HG02763 (cell line): ENCODE measurements around the gene VRTN.

Experiments
- ATAC-seq: cut with Tn5 transposase; IDR thresholded peaks from one replicate; pipeline ENCODE4 v1.9.1; 2021; ENCODE audit warnings: mild to moderate bottlenecking, moderate library complexity; ENCODE audit not compliant: unreplicated experiment

The VRTN gene

DNA sequence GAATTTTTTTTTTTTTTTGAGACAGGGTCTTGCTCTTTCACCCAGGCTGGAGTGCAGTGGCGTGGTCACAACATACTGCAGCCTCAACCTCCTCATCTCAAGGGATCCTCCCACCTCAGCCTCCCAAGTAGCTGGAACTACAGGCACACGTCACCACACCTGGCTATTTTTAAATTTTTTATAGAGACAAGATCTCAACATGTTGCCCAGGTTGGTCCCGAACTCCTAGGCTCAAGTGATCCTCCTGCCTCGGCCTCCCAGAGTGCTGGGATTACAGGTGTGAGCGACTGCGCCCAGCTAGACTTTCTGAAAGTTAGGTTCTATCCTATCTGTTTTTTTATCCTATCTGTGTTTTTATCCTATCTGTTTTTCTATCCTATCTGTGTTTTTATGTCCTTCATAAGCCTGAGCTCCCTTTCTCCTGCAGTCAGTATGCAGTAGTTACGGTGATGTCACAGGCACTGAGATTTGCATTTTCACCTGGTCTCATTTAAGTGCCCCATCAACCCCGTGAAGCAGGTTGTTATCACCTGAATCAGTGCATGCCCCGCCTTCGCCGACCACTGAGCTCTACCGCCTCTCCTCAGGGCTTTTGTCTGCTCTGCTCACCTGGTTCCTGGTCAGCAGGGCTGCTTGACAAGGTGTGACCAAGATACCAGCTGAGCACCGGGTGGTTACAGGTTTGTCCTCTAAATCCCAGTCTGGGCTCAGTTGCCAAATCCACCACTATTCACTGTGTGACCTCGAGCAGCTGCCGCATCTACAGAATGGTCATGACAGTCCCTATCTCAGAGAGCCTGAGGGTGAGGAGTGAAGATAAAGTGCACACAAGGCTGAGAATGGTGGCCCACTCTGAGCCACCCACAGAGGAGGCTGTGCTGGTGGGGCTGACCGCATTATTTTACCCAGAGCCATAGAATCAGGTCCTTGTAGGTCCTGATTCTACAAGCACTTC lies 44.6 kb downstream of the VRTN start:
- ATAC-seq = no peak

DNA sequence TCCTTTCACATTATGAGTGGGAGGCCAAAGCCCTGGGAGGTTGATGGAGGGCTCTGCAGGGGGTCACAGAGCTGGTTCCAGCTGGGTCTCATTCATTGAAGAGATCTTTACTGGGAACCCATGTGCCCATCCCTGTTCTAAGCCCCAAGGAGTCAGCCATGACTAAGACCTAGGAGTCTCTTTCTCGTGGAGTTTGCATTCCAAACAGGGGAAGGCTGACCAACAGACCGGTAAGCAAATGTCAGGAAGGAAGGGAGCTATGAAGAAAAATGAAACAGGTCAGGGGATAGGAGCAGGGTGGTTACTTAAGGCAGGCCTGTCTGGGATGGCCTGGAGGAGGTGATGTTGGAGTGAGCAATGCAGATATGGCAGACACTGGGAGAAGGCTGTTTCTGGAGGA lies 46.3 kb downstream of the VRTN start:
- no peak for ATAC-seq

DNA sequence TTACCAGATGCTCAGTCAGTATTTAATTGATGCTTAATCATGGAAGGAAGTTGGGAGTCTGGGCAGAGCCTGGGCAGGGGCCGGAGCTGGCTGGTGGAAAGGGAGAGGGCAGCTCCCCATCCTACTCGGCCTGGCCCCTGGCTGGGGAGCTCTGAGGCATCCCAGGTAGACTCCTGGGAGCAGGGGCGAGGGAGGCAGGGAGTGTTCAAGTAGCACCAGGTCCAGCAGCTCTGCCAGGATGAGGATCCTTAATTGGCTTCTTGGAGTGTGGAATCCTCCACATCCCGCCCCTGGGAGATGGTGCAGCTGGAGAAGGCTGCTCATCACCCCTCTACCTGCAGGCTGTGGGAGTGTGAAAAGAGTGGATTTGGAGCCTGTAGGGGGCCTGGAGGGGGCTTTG lies 46.8 kb downstream of the VRTN start:
- ATAC-seq = no peak

DNA sequence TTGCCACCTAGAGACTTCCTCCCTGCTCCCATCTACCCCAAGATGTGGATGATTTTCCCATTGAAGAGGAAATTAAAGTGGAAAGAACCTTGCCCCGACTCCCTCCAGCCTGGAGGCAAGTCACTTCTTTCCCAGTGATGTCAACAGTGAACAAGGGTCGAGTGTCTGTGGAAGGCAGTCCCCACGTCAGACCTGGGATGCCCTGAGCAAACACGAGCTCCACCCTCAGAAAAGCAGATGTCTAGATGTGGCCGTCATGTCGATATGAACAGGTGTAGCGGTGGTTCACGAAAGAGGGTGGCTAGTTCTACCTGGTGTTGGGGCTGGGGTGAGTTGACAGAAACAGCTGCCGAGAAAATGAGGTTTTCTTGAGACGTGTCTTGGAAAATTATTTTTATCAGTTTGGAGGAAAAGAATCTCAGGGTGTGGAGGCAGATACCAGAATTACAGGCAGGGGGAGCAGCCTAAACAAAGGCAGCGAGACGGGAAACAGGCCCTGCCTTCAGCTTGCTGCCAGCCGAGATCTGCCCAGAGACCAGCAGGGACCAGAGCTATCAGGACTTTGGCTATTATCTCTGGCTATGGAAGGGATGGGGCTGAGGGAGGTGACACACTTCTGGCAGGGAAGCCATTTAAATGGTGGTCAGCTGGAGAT lies 51.9 kb downstream of the VRTN start:
- ATAC-seq = no peak

- ATAC-seq = no peak
Observed at GRCh38 chr14:74400919-74401503, 52.7 kb downstream of the VRTN start.

DNA sequence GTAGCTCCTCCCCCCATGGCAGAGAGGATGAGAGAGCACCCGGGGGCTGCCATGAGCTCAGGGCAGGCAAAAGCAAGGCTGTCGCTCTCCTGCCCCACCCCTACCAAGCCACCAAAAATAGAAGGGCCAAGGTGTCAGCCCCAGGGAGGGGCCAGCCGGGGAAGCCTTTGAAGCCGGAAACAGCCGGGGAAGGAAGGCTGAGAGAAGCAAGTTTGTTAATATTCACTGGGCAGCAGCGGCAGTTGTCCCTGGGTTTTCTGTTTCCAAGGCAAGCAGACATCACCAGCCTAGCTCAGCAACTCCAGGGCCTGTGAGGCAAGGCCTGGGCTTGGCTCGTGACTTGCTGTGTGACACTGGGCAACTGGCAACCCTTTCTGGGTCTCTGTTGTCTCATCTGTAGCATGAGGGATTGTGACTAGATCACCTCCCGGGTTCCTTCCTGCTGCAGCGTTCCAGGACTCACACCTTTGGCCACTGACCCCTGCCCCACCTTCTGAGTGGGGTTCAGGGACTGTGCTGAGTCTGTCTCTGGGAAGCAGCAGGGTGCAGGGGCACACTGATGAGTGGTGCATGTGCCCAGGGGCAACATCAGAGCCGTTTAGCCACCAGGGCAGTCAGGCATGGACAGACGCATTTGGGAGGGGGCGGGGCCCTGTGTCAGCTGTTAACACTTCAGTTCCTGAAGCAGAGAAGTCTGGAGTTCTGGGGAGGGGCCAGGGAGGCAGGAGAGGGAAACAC lies 53.4 kb downstream of the VRTN start:
- peak; percentile 62 for ATAC-seq

DNA sequence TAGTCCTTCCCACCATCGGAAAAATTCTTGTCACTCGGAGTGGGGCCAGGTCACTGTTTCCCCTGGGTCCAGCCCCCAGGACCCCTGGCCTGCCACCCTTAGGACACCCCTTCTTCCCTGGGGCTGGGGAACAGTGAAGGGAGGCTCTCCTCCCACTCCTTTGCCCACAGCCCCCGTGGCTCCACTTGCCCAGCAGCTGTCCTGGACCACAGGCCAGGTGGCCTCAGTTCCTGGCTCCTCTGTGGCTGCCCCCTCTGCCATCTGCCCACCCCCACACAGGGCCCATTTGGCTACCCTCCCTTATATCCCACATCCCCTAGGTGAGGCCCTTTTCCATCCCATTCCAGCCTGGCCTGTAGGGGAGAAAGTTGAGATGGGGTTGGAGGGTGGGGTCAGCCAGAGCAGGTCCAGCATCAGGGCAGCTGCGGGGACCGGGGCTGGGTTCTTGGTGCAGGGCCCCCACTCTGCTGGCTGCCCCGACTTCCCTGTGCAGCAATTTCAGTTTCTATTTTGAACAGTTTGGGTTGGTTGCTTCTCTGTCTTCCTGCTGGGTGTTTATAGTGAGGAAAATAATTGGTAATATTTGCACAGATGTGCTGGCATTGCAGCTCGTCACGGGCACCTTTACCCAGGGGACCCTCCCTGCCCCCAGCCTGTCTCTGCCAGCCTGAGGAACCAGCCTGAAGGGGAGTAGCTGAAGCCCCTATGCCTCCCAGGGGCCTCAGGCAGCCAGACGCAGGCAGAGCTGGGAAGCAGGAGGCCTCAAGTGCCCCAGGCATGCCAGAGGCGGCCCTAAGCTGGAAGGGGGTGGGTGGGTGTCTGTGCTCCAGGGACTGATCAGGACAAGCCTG lies 54.4 kb downstream of the VRTN start:
- ATAC-seq = no peak

DNA sequence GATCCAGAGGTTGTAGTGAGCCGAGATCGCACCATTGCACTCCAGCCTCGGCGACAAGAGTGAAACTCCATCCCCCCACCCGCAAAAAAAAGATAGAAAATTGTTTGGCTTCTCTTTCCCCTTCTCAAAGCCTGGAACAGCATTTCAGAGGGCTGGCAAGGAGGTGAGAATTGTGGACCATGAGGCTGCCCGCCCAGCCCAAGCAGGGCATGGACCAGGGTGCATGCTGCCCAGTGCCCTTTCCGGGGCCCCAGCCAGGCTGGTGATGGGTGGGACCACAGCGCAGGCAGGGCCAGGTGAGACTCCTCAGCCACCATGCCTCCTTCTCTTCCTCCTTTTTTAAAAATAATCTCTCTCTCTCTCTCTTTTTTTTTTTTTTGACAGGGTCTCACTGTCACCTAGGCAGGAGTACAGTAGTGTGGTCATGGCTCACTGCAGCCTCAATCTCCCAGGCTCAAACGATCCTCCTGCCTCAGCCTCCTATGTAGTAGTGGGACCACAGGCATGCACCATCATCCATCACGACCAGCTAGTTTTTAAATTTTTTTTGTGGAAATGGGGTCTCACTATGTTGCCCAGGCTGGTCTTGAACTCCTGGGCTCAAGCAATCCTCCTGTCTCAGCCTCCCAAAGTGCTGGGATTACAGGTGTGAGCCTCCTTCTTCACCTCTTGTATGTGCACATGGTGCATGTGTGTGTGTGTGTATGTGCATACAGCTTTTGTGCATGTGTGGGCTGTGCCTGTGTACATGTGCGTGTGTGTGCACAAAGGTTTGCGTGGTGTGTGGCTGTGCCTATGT lies 55.5 kb downstream of the VRTN start:
- no peak for ATAC-seq

GRCh38 chr14:74404435-74404834 lies 56.2 kb downstream of the VRTN start:
- no peak for ATAC-seq

GRCh38 chr14:74405663-74406062 lies 57.4 kb downstream of the VRTN start:
- no peak for ATAC-seq

- no peak for ATAC-seq
Observed at GRCh38 chr14:74407021-74407800, 58.9 kb downstream of the VRTN start.

GRCh38 chr14:74407801-74408154 lies 59.5 kb downstream of the VRTN start:
- ATAC-seq = no peak

DNA sequence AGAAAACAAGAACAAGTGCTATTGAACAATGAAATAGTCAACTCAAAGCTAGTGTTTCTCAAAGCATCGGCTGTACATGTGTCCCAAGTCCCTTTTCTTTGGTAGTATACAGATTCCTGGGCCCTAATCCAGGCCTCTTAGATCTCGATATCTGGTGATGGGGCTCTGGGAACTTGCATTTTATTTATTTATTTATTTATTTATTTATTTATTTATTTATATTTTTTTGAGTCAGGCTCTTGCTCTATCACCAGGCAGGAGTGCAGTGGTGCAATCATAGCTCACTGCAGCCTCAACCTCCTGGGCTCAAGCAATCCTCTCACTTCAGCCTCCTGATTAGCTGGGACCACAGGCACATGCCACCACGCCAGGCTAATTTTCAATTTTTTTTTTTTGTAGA lies 60.6 kb downstream of the VRTN start:
- ATAC-seq = no peak

- no peak for ATAC-seq
Observed at GRCh38 chr14:74409441-74409840, 61.2 kb downstream of the VRTN start.
